ENCODE data around the gene FOXS1. TPM values are rescaled to one million over a fixed set of nuclear protein-coding genes. Genes with fewer than 3 reads are reported as not detected.

FOXS1 gene
- polyA plus RNA-seq, 1 of the 3 experiments (the other 2 are of a cell fraction) = 0.99 TPM

DNA sequence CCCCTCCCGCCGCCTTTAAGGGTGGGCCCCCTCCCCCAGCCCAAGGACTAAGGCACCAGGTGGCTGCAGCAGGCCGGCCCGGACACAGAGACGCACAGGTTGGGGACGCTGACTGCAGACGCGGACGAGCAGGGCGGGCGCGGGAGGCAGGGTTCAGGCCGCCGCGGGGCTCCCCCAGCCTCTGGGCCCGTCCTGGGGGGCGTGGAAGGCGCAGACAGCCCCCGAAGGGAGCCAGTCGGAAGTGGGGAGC, 15.7 kb upstream of the FOXS1 start:
- DNase-seq = no peak
- H4K20me1 ChIP-seq (ENCODE audit: insufficient read depth) = no peaks in the 10 kb centered on the region
- ChIA-PET POLR2A (interaction anchor here (1.8 kb wide), 1 partner anchor 10 kb away, joined by 6 read pairs; no protein-coding TSS in a partner anchor), CTCF (interaction anchor here (1.3 to 4.9 kb wide), 3 partner anchors 9 to 170 kb away, joined by 6 to 18 read pairs (median 11); partner anchors contain the start of gene PDRG1)
- H3K9me2 ChIP-seq = no peaks in the 10 kb centered on the region
- WGBS (ENCODE audit: low lambda C conversion rate) = 0% methylated on average over 2 of the region's 20 CpGs
- peaks cover 0 to 21% of the 10 kb centered on the region in 2 experiments; a peak in 2 of 4 replicates for H3K4me1 ChIP-seq (ENCODE audit: control insufficient read depth in 1 of 2, insufficient read depth in 2 of 2, low read depth in 1 of 2, low read length in 1 of 2)
- H3F3A ChIP-seq (replicated peaks; ENCODE audit: insufficient read depth) = no peaks in the 10 kb centered on the region
- H3K36me3 ChIP-seq (replicated peaks in 1 of 2; ENCODE audit: control insufficient read depth in 1 of 2, insufficient read depth in 2 of 2, low read length in 1 of 2) = no peaks in the 10 kb centered on the region
- peak overlapping the region; percentile 57; the same call in 1 of the 2 replicates for H3K9ac ChIP-seq
- H3K9me3 ChIP-seq = no peaks in the 10 kb centered on the region
- peak overlapping the region in 1 of 2 experiments; percentile 73; a peak in 1 of 4 replicates for H3K27ac ChIP-seq (ENCODE audit: low read depth in 2 of 2, low read length in 1 of 2)
- peak overlapping the region; percentile 94 for H3K4me2 ChIP-seq
- no peak for TF ChIP-seq SMC3 (IDR thresholded peaks at IDR 0.05; ENCODE audit: low read depth, low read length)
- TF ChIP-seq GATA2 (CRISPR knock-in tag; IDR thresholded peaks at IDR 0.05) = no peak
- TF ChIP-seq, protein P1, sequence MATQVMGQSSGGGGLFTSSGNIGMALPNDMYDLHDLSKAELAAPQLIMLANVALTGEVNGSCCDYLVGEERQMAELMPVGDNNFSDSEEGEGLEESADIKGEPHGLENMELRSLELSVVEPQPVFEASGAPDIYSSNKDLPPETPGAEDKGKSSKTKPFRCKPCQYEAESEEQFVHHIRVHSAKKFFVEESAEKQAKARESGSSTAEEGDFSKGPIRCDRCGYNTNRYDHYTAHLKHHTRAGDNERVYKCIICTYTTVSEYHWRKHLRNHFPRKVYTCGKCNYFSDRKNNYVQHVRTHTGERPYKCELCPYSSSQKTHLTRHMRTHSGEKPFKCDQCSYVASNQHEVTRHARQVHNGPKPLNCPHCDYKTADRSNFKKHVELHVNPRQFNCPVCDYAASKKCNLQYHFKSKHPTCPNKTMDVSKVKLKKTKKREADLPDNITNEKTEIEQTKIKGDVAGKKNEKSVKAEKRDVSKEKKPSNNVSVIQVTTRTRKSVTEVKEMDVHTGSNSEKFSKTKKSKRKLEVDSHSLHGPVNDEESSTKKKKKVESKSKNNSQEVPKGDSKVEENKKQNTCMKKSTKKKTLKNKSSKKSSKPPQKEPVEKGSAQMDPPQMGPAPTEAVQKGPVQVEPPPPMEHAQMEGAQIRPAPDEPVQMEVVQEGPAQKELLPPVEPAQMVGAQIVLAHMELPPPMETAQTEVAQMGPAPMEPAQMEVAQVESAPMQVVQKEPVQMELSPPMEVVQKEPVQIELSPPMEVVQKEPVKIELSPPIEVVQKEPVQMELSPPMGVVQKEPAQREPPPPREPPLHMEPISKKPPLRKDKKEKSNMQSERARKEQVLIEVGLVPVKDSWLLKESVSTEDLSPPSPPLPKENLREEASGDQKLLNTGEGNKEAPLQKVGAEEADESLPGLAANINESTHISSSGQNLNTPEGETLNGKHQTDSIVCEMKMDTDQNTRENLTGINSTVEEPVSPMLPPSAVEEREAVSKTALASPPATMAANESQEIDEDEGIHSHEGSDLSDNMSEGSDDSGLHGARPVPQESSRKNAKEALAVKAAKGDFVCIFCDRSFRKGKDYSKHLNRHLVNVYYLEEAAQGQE (IDR thresholded peaks at IDR 0.05; ENCODE audit: low read depth, low read length) = no peak
- TF ChIP-seq GABPA (IDR thresholded peaks at IDR 0.05; ENCODE audit: low read depth) = no peak
- TF ChIP-seq CHD2 (IDR thresholded peaks at IDR 0.05; ENCODE audit: low read length, partially characterized antibody) = no peak
- TF ChIP-seq FOXJ3 (CRISPR knock-in tag; IDR thresholded peaks at IDR 0.05) = no peak
- no peak for TF ChIP-seq RAD21 (IDR thresholded peaks at IDR 0.05; ENCODE audit: low read length)
- TF ChIP-seq, protein P2, sequence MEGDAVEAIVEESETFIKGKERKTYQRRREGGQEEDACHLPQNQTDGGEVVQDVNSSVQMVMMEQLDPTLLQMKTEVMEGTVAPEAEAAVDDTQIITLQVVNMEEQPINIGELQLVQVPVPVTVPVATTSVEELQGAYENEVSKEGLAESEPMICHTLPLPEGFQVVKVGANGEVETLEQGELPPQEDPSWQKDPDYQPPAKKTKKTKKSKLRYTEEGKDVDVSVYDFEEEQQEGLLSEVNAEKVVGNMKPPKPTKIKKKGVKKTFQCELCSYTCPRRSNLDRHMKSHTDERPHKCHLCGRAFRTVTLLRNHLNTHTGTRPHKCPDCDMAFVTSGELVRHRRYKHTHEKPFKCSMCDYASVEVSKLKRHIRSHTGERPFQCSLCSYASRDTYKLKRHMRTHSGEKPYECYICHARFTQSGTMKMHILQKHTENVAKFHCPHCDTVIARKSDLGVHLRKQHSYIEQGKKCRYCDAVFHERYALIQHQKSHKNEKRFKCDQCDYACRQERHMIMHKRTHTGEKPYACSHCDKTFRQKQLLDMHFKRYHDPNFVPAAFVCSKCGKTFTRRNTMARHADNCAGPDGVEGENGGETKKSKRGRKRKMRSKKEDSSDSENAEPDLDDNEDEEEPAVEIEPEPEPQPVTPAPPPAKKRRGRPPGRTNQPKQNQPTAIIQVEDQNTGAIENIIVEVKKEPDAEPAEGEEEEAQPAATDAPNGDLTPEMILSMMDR (IDR thresholded peaks at IDR 0.05) = no peak
- no peak for TF ChIP-seq TCF12 (IDR thresholded peaks at IDR 0.05)
- TF ChIP-seq POLR2AphosphoS5 (IDR thresholded peaks at IDR 0.05; ENCODE audit: low read depth, low read length) = no peak
- TF ChIP-seq EZH2phosphoT487 (IDR thresholded peaks at IDR 0.05; ENCODE audit: borderline replicate concordance, low read depth) = no peak
- TF ChIP-seq RCOR1 (IDR thresholded peaks at IDR 0.05; ENCODE audit: low read length) = no peak
- TF ChIP-seq, protein P3, sequence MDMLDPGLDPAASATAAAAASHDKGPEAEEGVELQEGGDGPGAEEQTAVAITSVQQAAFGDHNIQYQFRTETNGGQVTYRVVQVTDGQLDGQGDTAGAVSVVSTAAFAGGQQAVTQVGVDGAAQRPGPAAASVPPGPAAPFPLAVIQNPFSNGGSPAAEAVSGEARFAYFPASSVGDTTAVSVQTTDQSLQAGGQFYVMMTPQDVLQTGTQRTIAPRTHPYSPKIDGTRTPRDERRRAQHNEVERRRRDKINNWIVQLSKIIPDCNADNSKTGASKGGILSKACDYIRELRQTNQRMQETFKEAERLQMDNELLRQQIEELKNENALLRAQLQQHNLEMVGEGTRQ (IDR thresholded peaks at IDR 0.05; ENCODE audit: borderline replicate concordance, low read depth, low read length) = no peak
- no peak for TF ChIP-seq RFX5 (IDR thresholded peaks at IDR 0.05; ENCODE audit: low read length)
- TF ChIP-seq FOSL2 (IDR thresholded peaks at IDR 0.05; ENCODE audit: borderline replicate concordance, low read depth) = no peak
- no peak for TF ChIP-seq NRF1 (IDR thresholded peaks at IDR 0.05; ENCODE audit: low read depth, low read length)
- no peak for TF ChIP-seq EP300 (IDR thresholded peaks at IDR 0.05; ENCODE audit: borderline replicate concordance in 1 of 2, low read depth in 1 of 2, low read length in 1 of 2)
- TF ChIP-seq TEAD4 (IDR thresholded peaks at IDR 0.05; ENCODE audit: borderline replicate concordance, insufficient read depth) = no peak
- no peak for TF ChIP-seq MXI1 (IDR thresholded peaks at IDR 0.05; ENCODE audit: low read depth, low read length)
- TF ChIP-seq, protein P4, sequence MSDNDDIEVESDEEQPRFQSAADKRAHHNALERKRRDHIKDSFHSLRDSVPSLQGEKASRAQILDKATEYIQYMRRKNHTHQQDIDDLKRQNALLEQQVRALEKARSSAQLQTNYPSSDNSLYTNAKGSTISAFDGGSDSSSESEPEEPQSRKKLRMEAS (IDR thresholded peaks at IDR 0.05; ENCODE audit: low read depth) = no peak
- H2AFZ ChIP-seq (ENCODE audit: low read depth) = peak overlapping the region; percentile 80; the same call in 1 of the 2 replicates
- no peaks in the 10 kb centered on the region for H3K79me2 ChIP-seq (ENCODE audit: insufficient read depth)
- peak overlapping the region; percentile 62 to 63 for H3K4me3 ChIP-seq (ENCODE audit: low read depth in 2 of 2, low read length in 1 of 2)
- H3K27me3 ChIP-seq (ENCODE audit: insufficient read depth) = peaks cover 3% of the 10 kb centered on the region; the same call in 1 of the 2 replicates
